OCI-LY1 (cell line): Measurements from ENCODE around the gene VPS72.

Experiments
- H2AFZ ChIP-seq: fragments of 200-600 bp; sonication (generic), shearing (Covaris generic); 2 replicates; pipeline ENCODE4 v1.6.0; 2014; ENCODE audit warnings: antibody characterized with exemption, mild to moderate bottlenecking, low read length
- H3F3A ChIP-seq: fragments of 200-600 bp; sonication (generic), shearing (Covaris generic); 2 replicates; pipeline ENCODE4 v1.6.0; 2014; ENCODE audit warnings: mild to moderate bottlenecking, antibody characterized with exemption, low read length, moderate library complexity; ENCODE audit not compliant: insufficient read depth
- H3K27ac ChIP-seq: fragments of 200-600 bp; sonication (generic); 2 replicates; pipeline ENCODE4 v1.5.1; 2014; ENCODE audit warnings: low read length, mixed run types, mild to moderate bottlenecking, low read depth; ENCODE audit not compliant: poor library complexity, severe bottlenecking
- H3K27me3 ChIP-seq: fragments of 200-600 bp; sonication (generic); 2 replicates; pipeline ENCODE4 v1.6.0; 2014; ENCODE audit warnings: antibody characterized with exemption, mild to moderate bottlenecking, low read length, moderate library complexity; ENCODE audit not compliant: insufficient read depth
- H3K36me3 ChIP-seq: fragments of 200-600 bp; sonication (generic); 2 replicates; pipeline ENCODE4 v1.6.1; 2014; ENCODE audit warnings: mild to moderate bottlenecking, antibody characterized with exemption, low read length, moderate library complexity, mixed read lengths; ENCODE audit not compliant: insufficient read depth
- H3K4me1 ChIP-seq: fragments of 200-600 bp; sonication (generic); 2 replicates; pipeline ENCODE4 v1.5.1; 2014; ENCODE audit warnings: mild to moderate bottlenecking, low read length, moderate library complexity; ENCODE audit not compliant: insufficient read depth, severe bottlenecking
- H3K4me2 ChIP-seq: fragments of 200-600 bp; sonication (generic), shearing (Covaris generic); 2 replicates; pipeline ENCODE4 v1.6.1; 2014; ENCODE audit warnings: low read length
- H3K4me3 ChIP-seq: fragments of 200-600 bp; sonication (generic); 2 replicates; pipeline ENCODE4 v1.5.1; 2014; ENCODE audit warnings: low read length, low read depth, mild to moderate bottlenecking, mixed read lengths; ENCODE audit not compliant: poor library complexity, severe bottlenecking
- H3K79me2 ChIP-seq: fragments of 200-600 bp; shearing (Covaris generic); 2 replicates; pipeline ENCODE4 v1.6.1; 2016; ENCODE audit warnings: mixed run types, low read length, mixed read lengths; ENCODE audit not compliant: insufficient read depth
- H3K9ac ChIP-seq: fragments of 200-600 bp; sonication (generic), shearing (Covaris generic); 2 replicates; pipeline ENCODE4 v1.6.1; 2014; ENCODE audit warnings: mild to moderate bottlenecking, low read length, mixed read lengths
- H3K9me2 ChIP-seq: fragments of 200-600 bp; sonication (generic), shearing (Covaris generic); 2 replicates; pipeline ENCODE4 v1.6.1; 2014; ENCODE audit warnings: low read depth, mild to moderate bottlenecking, low read length, mixed read lengths
- H3K9me3 ChIP-seq: fragments of 200-600 bp; shearing (Covaris generic); 2 replicates; pipeline ENCODE4 v1.6.1; 2014; ENCODE audit warnings: low read length, mixed read lengths
- H4K20me1 ChIP-seq: fragments of 200-600 bp; sonication (generic), shearing (Covaris generic); 2 replicates; pipeline ENCODE4 v1.6.0; 2016; ENCODE audit warnings: mild to moderate bottlenecking, low read length; ENCODE audit not compliant: insufficient read depth
- CTCF ChIP-seq: fragments of 200-600 bp; sonication (generic), shearing (Covaris generic); IDR thresholded peaks from 2 replicates; pipeline ENCODE4 v1.5.1; 2017; ENCODE audit warnings: mild to moderate bottlenecking, antibody characterized with exemption, low read length, moderate library complexity, mixed read lengths
- EZH2 ChIP-seq: fragments of 200-600 bp; sonication (generic), shearing (Covaris generic); IDR thresholded peaks from 2 replicates; pipeline ENCODE4 v1.8.0; 2017; ENCODE audit warnings: borderline replicate concordance, mixed run types, mild to moderate bottlenecking, antibody characterized with exemption, low read length, moderate library complexity, mixed read lengths

Gene VPS72

DNA sequence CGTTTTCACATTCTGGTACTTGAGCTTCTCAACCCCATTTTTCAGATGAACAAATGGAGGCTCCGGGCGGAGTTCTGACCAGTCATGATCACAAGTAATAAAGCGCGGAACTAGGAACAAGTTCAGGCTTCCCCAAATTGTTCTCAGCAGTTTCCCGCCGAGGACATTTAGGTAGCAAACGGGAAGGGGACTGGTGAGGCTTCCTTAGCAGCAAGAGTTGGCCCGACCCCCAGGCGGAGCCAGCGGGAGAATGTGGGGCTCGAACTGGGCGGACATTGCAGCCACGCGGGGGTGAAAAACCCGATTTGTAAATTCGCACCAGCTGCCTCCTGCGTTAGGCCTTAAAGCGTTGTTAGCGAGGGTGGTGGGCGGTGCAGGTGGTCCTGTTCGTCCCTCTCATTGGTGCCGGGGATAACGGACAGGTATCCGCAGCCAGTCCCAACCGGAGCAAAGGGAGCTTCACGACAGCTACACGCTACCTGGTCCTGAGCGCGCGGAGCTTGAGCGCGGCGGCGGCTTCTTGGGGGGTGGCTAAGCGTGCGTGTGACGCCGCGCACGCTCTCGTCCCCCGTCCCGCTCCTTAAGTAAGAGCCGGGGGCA is 58.9 kb downstream of the VPS72 start:
- peak overlapping the region; percentile 41 for H3K4me3 ChIP-seq
- H2AFZ ChIP-seq = no peak overlapping the region
- H3K9ac ChIP-seq = peak overlapping the region; percentile 33; the same call in 1 of the 2 replicates

DNA sequence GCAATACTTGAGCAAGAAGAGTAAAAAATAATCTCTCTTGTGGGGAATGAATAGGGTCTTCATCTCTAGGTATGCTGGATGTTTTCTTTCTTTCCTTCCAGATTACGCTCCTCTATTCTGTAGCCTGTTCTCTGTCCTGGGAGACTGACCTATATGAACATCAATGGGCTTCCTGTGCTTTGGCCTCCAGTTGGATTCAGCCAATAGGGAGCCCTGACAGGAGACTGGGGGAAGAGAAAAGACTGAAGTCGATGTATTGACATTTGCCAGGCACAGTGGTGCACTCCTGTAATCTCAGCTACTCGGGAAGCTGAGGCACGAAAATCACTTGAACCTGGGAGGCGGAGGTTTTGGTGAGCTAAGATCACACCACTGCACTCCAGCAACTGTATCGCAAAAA is 61.2 kb downstream of the VPS72 start:
- Histone ChIP-seq H3K4me2 (no peak overlapping the region), H3K4me1 (peaks cover 15% of the 10 kb centered on the region), H2AFZ (no peak overlapping the region), H3K27me3 (no peaks in the 10 kb centered on the region; the same call in 1 of the 2 replicates), H3K27ac (no peak overlapping the region), H3K9ac (no peak overlapping the region), H3K4me3 (no peak overlapping the region), H3K36me3 (no peaks in the 10 kb centered on the region), H3F3A (no peaks in the 10 kb centered on the region), H3K79me2 (no peaks in the 10 kb centered on the region), H3K9me3 (no peaks in the 10 kb centered on the region), H4K20me1 (no peaks in the 10 kb centered on the region), H3K9me2 (no peaks in the 10 kb centered on the region)
- TF ChIP-seq EZH2 (no peak), CTCF (no peak)

More for the DNA sequence above, 58.9 kb downstream of the VPS72 start:
- H3K27me3 ChIP-seq = no peaks in the 10 kb centered on the region; the same call in 1 of the 2 replicates
- TF ChIP-seq CTCF = no peak
- TF ChIP-seq EZH2 = no peak
- H3K4me2 ChIP-seq = peak overlapping the region; percentile 42
- H3K4me1 ChIP-seq = peaks cover 15% of the 10 kb centered on the region
- no peaks in the 10 kb centered on the region for H3F3A ChIP-seq
- no peaks in the 10 kb centered on the region for H3K9me2 ChIP-seq
- no peaks in the 10 kb centered on the region for H4K20me1 ChIP-seq
- H3K36me3 ChIP-seq = no peaks in the 10 kb centered on the region
- no peaks in the 10 kb centered on the region for H3K9me3 ChIP-seq
- H3K79me2 ChIP-seq = no peaks in the 10 kb centered on the region
- H3K27ac ChIP-seq = no peak overlapping the region
